BLaER1 treated with 17β-estradiol and CSF1 and Interleukin-3, amounts not matched to agents 10 nM and 100 nM (cell line): ENCODE results near the gene ATP6V1F.
A peak's percentile ranks its signal among the peaks of the same experiment; 100 is the strongest.

ENCODE experiments used
- H3K27ac ChIP-seq, 11 experiments: shearing (Covaris generic); formaldehyde crosslinking; 2 replicates each; pipeline ENCODE4 v1.8.1; 2022
- H3K27me3 ChIP-seq, 11 experiments: shearing (Covaris generic); formaldehyde crosslinking; 2 replicates each; pipeline ENCODE4 v1.8.1; 2022
- H3K36me3 ChIP-seq, 11 experiments: shearing (Covaris generic); formaldehyde crosslinking; 2 replicates each; pipeline ENCODE4 v1.8.1; 2022
- H3K4me1 ChIP-seq, 10 experiments: shearing (Covaris generic); formaldehyde crosslinking; 2 replicates each; pipeline ENCODE4 v1.8.1; 2022
- H3K4me2 ChIP-seq, 11 experiments: shearing (Covaris generic); formaldehyde crosslinking; 2 replicates each; pipeline ENCODE4 v1.8.1; 2022
- H3K4me3 ChIP-seq, 10 experiments: shearing (Covaris generic); formaldehyde crosslinking; 2 replicates each; pipeline ENCODE4 v1.8.1; 2022
- H3K9ac ChIP-seq, 11 experiments: shearing (Covaris generic); formaldehyde crosslinking; 2 replicates each; pipeline ENCODE4 v1.8.1; 2022
- H3K9me3 ChIP-seq, 11 experiments: shearing (Covaris generic); formaldehyde crosslinking; replicated peaks in 1 of 11; 2 replicates each; pipeline ENCODE4 v1.8.1; 2022
- H4K20me1 ChIP-seq, 11 experiments: shearing (Covaris generic); formaldehyde crosslinking; 2 replicates each; pipeline ENCODE4 v1.8.1; 2022
- Cebpa-rat ChIP-seq, 11 experiments: shearing (Covaris generic); IDR thresholded peaks; 2 replicates each; pipeline ENCODE4 v1.8.1; 2022

The ATP6V1F gene

GRCh38 chr7:128860158-128861073, 2.2 kb upstream of the ATP6V1F start:
- H3K4me2 ChIP-seq, result peak overlapping the region; percentile 35 to 77 (median 60)
- H4K20me1 ChIP-seq, result peaks cover 16 to 25% (median 20%) of the 10 kb centered on the region in 11 experiments; a peak in 21 of 22 replicates
- peaks cover 8 to 16% (median 12%) of the 10 kb centered on the region in 11 experiments for H3K36me3 ChIP-seq
- no peaks in the 10 kb centered on the region for H3K9me3 ChIP-seq
- H3K4me1 ChIP-seq, result peaks cover 30 to 49% (median 43%) of the 10 kb centered on the region in 10 experiments
- no peak for TF ChIP-seq Cebpa-rat (IDR thresholded peaks at IDR 0.05)
- peak overlapping the region in 2 of 11 experiments; percentile 37 to 47; a peak in 1 of 22 replicates for H3K9ac ChIP-seq
- H3K4me3 ChIP-seq, result no peak overlapping the region
- H3K27ac ChIP-seq, result 0 out of 22 replicates have a peak overlapping the region, but pooled peaks of 1 of the 11 experiments have one; percentile 1
- H3K27me3 ChIP-seq, result no peaks in the 10 kb centered on the region

- Histone ChIP-seq H3K9ac (peak overlapping the region in 10 of 11 experiments; percentile 80 to 93 (median 90); a peak in 16 of 22 replicates), H3K27me3 (no peaks in the 10 kb centered on the region; a peak in 3 of 22 replicates), H3K4me1 (peaks cover 30 to 50% (median 42%) of the 10 kb centered on the region in 10 experiments), H3K9me3 (no peaks in the 10 kb centered on the region), H3K36me3 (peaks cover 16 to 30% (median 23%) of the 10 kb centered on the region in 11 experiments), H3K4me2 (peak overlapping the region; percentile 62 to 85 (median 76)), H3K4me3 (peak overlapping the region; percentile 77 to 96 (median 86); a peak in 19 of 20 replicates), H3K27ac (peak overlapping the region in 5 of 11 experiments; percentile 6 to 95 (median 34); a peak in 6 of 22 replicates), H4K20me1 (peaks cover 25 to 40% (median 36%) of the 10 kb centered on the region in 11 experiments)
- no peak for TF ChIP-seq Cebpa-rat (IDR thresholded peaks at IDR 0.05)
Measured at GRCh38 chr7:128861957-128862570, 592 bp upstream of the ATP6V1F start.

DNA sequence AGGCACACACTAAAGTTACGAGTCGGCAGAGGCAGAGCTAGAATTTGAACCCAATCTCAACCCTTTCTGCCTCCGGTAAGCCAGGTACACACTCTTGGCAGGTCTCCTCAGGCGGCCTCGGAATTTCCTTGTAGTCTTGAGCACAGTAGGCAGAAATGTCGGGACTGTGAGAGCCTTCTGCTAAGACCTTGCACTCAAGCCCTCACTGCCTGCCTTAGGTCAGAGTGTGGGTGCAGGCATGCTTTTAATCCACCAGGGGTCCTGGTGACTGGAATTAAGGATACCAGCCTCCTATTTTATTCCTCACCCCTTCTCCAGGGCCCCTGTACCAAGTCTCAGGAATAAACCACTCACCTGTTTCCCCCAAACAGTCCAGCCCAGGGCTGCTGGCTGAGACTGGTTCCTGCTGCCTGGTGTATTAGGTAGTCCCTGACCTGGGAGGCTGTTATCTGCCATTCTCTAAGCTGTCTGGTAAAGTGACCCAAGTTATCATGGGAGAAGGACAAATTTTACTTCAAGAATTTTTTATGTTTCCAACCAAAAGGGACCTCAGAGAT, 855 bp downstream of the ATP6V1F start:
- Histone ChIP-seq H3K4me1 (peaks cover 29 to 53% (median 44%) of the 10 kb centered on the region in 10 experiments), H3K4me3 (peak overlapping the region; percentile 77 to 96 (median 86)), H3K4me2 (peak overlapping the region; percentile 83 to 99 (median 91)), H3K27me3 (peaks cover 8 to 13% (median 11%) of the 10 kb centered on the region in 11 experiments), H3K9me3 (no peaks in the 10 kb centered on the region), H4K20me1 (peaks cover 39 to 55% (median 50%) of the 10 kb centered on the region in 11 experiments), H3K36me3 (peaks cover 16 to 33% (median 23%) of the 10 kb centered on the region in 11 experiments), H3K9ac (peak overlapping the region; percentile 80 to 96 (median 90)), H3K27ac (peak overlapping the region; percentile 74 to 95 (median 83))
- TF ChIP-seq Cebpa-rat (IDR thresholded peaks at IDR 0.05), result no peak

DNA sequence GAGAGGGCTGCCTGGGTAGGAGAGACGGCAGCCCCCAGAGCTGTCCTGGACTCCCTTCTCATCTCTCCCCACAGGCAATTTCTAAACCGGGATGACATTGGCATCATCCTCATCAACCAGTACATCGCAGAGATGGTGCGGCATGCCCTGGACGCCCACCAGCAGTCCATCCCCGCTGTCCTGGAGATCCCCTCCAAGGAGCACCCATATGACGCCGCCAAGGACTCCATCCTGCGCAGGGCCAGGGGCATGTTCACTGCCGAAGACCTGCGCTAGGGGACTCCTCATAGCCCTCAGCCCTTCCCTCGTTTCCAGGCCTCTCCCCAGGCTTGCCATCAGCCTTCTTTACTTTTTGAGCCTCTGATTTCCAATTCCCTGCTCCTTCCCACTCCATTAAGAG, 2.6 kb downstream of the ATP6V1F start:
- Histone ChIP-seq H3K9me3 (no peaks in the 10 kb centered on the region), H3K4me1 (peaks cover 28 to 52% (median 44%) of the 10 kb centered on the region in 10 experiments), H3K4me2 (peak overlapping the region in 3 of 11 experiments; percentile 12 to 99 (median 95); a peak in 5 of 22 replicates), H3K27me3 (peaks cover 26 to 31% (median 29%) of the 10 kb centered on the region in 11 experiments), H4K20me1 (peaks cover 49 to 72% (median 67%) of the 10 kb centered on the region in 11 experiments), H3K36me3 (peaks cover 16 to 33% (median 23%) of the 10 kb centered on the region in 11 experiments), H3K27ac (no peak overlapping the region), H3K4me3 (no peak overlapping the region), H3K9ac (no peak overlapping the region)
- no peak for TF ChIP-seq Cebpa-rat (IDR thresholded peaks at IDR 0.05)

DNA sequence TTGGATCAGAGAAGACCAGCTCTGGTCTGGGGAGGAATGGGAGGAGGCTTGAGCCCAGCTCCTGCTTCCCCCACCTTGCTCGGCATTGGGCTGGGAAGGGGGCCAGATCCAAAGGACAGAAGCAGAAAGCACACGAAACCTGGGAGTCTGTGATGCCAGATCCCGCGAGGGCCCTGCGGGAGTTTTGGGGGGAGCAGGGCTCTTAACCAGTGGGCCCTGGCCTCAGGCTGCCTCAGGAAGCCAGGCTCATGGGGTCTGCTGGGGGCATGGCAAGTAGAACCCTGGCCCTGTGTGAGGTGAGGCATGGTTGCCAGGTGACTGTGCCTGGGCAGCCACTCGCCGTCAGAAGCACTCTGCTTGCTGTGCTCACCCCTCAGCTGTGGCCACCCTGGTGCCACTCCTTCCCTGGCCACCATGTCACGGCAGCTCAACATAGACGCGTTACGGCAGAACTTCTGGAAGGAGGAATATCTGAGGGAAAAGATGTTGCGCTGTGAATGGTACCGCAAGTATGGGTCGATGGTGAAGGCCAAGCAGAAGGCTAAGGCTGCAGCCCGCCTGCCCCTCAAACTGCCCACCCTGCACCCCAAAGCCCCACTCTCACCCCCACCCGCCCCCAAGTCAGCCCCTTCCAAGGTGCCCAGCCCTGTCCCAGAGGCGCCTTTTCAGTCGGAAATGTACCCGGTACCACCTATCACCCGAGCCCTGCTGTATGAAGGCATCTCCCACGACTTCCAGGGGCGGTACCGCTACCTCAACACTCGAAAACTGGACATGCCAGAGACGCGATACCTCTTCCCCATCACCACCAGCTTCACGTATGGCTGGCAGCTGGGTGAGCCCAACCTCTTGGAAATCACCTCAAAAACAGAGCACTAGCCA, 3.6 kb downstream of the ATP6V1F start:
- H3K27ac ChIP-seq, result no peak overlapping the region
- H3K4me1 ChIP-seq, result peaks cover 36 to 58% (median 46%) of the 10 kb centered on the region in 10 experiments
- H3K9me3 ChIP-seq, result no peaks in the 10 kb centered on the region
- H4K20me1 ChIP-seq, result peaks cover 49 to 82% (median 76%) of the 10 kb centered on the region in 11 experiments
- peaks cover 35 to 41% (median 39%) of the 10 kb centered on the region in 11 experiments for H3K27me3 ChIP-seq
- H3K36me3 ChIP-seq, result peaks cover 16 to 33% (median 23%) of the 10 kb centered on the region in 11 experiments
- TF ChIP-seq Cebpa-rat (IDR thresholded peaks at IDR 0.05), result no peak
- no peak overlapping the region for H3K9ac ChIP-seq
- no peak overlapping the region for H3K4me3 ChIP-seq
- H3K4me2 ChIP-seq, result peak overlapping the region in 2 of 11 experiments; percentile 12 to 21; a peak in 1 of 22 replicates

DNA sequence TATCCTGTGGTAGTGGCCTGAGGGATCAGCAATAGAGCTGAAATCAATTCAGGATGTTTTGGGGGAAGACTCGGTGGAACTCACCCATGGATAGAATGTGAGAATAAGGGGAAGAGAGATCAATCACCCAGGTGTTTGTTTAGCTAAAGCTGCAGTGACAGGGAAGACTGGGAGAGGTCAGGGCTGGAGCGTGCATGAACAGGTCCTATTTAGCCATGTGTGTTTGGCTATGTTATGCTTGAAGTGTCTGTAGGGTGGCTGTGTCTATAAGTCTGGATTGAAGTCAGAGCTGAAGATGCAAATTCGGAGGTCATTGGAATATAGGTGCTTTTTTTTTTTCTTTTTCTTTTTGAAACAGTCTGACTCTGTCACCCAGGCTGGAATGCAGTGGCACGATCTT, 4.6 kb downstream of the ATP6V1F start:
- peaks cover 37 to 53% (median 45%) of the 10 kb centered on the region in 10 experiments for H3K4me1 ChIP-seq
- no peak for TF ChIP-seq Cebpa-rat (IDR thresholded peaks at IDR 0.05)

GRCh38 chr7:128867842-128868623, 5.4 kb downstream of the ATP6V1F start:
- H3K4me2 ChIP-seq, result peak overlapping the region in 10 of 11 experiments; percentile 95 to 100 (median 100); a peak in 15 of 22 replicates
- H3K36me3 ChIP-seq, result peaks cover 16 to 33% (median 23%) of the 10 kb centered on the region in 11 experiments
- peaks cover 49 to 83% (median 76%) of the 10 kb centered on the region in 11 experiments for H4K20me1 ChIP-seq
- no peak overlapping the region for H3K4me3 ChIP-seq
- H3K9me3 ChIP-seq, result no peaks in the 10 kb centered on the region
- peaks cover 37 to 44% (median 40%) of the 10 kb centered on the region in 11 experiments for H3K27me3 ChIP-seq
- no peak overlapping the region for H3K9ac ChIP-seq
- no peak overlapping the region for H3K27ac ChIP-seq
- no peak for TF ChIP-seq Cebpa-rat (IDR thresholded peaks at IDR 0.05)
- H3K4me1 ChIP-seq, result peaks cover 37 to 52% (median 44%) of the 10 kb centered on the region in 10 experiments

More for the DNA sequence above, 4.6 kb downstream of the ATP6V1F start:
- Histone ChIP-seq H3K4me2 (no peak overlapping the region; a peak in 1 of 22 replicates), H3K36me3 (peaks cover 16 to 33% (median 23%) of the 10 kb centered on the region in 11 experiments), H3K27ac (no peak overlapping the region), H3K4me3 (no peak overlapping the region), H3K27me3 (peaks cover 37 to 44% (median 40%) of the 10 kb centered on the region in 11 experiments), H3K9ac (no peak overlapping the region), H3K9me3 (no peaks in the 10 kb centered on the region), H4K20me1 (peaks cover 49 to 83% (median 76%) of the 10 kb centered on the region in 11 experiments)
